Bone marrow (tissue), 2 donors: Measurements from ENCODE around the gene XRCC4.
"Not testable (repeated sequence)": the region's sequence is repeated elsewhere in the genome, so short reads cannot be mapped to it uniquely, and the experiment has no call there.

Experiments used
- DNase-seq, 2 donors: peaks; one replicate each; lab custom pipeline; 2025; lab: John Stamatoyannopoulos, UW

The XRCC4 gene

DNA sequence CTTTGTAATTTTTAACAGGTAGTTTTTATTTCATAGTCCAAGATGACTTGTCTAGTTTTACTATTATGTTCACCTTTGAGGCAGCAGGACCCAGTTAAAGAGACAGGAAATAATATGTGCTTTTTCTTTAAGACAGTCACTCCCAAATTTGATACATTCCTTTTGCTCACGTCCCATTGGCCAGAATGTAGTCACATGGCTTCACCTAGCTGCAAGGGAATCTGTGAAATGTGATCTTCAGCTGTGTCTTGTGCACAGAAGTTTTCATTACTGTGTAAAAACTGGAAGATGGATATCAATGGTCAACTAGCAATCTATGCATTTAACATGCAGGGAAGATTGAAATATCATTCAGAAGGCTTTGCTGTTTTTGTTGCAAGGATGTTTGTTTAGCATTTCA is 41.1 kb downstream of the XRCC4 start:
- no peak for DNase-seq

DNA sequence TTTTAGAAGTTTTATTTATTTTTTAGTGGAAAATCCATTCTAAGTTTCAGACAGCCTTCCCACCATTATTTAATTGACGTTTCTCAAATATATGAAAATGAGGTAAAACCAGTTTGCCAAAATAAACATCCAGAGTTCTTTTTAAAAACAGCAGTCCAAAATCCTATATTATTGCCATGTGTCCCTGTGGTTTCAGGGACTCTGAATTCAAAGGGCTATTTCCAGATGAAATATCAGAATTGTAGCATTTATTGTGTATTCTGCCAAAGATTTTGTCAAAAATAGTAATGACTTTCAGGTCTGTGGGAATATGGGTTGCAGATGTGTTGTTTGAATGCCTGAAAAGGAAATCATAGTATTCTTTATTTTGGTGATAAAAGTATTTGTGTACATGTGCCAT is 41.6 kb downstream of the XRCC4 start:
- DNase-seq: no peak

DNA sequence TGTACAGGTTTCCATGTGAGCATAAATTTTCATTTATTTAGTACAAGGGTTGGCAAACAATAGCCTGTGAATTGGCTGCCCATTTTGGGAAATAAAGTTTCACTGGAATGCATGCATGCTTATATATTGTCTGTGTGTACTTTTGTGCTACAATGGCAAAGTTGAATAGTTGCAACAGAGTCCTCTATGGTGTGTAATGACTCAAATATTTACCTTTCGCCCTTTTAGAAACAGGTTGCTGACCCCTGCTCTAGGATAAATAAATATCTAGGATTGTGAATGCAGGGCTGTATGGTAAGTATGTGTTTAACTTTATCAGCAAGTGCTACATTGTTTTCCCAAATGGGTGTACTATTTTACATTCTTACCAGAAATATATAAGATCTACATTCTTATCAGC is 47.2 kb downstream of the XRCC4 start:
- DNase-seq: no peak

DNA sequence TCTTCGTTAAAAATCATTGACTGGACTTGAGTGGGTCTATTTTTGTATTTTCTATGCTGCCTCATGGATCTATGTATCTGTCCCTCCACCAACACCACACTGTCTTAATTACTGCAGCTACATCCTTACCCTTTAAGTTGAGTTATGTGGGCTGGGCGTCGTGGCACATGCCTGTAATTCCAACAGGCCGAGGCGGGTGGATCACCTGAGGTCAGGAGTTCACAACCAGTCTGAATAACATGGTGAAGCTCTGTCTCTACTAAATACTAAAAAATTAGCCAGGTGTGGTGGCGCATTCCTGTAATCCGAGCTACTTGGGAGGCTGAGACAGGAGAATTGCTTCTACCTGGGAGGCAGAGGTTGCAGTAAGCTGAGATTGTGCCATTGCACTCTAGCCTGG is 48.2 kb downstream of the XRCC4 start:
- no peak for DNase-seq

DNA sequence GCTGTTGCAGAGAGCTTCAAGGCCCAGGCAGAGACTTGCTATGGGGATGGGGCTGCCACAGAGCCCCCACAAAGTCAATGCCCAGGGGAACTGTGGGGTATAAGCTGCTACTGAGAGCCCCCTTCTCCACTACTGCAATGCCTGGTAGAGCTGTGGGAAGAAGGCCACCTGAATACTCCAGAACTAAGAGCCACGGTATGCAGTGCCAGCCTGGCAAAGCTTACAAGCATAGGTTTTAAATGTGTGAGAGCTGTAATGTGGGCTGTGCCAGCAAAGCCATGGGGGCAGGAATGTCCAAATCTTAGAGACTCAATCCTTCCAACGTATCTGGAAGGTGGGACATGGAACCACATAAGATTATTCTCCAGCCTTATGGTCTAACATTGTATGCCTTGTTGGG is 49.2 kb downstream of the XRCC4 start:
- DNase-seq: no peak

DNA sequence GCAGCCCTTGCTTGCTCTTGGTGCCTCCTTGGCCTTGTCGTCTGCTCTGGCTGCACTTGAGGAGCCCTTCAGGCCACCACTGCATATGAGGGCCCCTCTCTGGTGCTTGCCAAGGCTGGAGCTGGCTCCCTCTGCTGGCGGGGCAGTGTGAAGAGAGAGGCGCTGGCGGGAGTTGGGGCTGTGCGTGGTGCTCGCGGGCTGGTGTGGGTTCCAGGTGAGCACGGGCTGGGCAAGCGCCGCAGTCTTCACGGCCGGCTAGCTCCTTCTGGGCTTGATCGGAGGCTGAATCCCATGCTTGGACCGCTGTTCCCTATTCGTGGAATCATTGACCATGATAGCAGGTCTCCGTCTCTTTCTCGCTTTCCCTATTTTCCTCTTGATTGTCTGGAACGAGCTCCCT is 56.5 kb downstream of the XRCC4 start:
- no peak for DNase-seq

DNA sequence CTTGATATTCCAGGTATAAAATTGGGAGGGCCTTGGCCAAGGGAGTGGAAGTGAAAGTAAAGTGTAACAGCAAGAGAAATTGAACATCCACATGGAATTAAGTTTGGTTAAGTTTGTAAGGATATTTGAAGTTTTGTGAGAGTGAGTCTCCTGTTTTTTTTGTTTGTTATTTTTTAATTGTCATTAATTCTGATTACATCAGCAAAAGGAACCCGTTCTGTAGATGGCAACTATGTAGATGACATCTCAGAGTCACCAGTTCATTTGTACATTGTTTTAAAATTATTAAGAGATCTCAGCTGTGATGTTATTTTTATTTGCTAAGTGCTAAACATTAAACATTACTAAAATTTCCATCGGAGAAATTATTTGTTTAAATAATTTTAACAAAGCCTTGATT is 65.2 kb downstream of the XRCC4 start:
- DNase-seq: no peak

DNA sequence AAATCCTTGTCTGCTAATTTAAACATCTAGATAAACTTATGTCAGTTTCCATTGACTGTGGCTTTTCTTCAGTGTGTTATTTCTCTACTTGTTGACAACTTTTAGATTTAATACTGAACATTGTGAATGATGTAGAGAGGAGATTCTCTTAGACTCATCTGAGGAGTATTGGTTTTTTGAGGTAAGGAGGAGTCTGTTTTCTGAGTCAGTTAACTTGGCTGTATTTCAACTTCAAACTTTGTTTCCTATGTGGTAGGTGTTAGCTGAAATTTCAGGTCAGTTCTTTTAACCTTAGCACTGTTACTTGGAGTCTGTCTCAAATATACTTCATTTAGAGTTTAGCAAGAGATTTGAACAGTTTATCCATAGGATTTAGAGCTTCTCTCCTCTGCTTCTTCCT is 67.9 kb downstream of the XRCC4 start:
- no peak for DNase-seq

DNA sequence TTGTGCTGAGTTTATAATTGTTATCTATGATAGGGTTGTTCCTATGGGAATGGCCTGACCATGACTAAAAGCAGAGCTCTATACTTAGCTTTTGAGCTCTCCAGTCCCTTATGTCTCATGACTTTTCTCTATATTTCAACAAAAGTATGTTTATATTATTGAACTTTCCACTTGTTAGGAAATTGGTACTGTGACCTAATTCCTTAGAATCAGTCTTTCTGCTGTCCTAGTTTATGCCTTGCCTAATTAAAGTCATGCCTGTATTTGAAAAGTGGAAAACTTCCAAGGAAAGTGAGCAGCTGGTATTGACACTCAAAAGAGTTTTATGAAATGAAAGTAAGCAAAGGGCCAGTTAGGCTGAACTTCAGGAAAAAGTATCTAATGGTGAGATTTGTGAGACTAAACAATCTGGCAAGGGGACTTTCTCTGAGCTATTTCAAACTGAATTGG is 68.6 kb downstream of the XRCC4 start:
- DNase-seq: no peak

DNA sequence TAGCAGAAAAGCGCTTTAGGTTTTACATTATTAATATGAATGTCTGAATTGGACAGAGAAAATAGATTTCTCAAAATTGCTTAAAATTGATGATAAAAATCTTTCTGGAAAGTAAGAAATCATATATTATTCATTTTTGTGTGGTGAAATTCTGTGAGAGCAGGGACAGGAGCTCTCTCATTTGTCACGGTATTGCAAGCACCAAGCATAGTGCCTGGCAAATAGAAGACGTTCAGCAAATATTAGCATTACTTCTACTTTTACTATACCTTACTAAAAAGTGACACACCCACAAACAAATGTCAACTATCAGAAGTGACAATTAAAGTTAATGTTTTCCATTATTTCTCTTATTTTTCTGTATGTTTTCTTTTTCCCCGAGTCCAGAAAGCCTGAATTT is 69.1 kb downstream of the XRCC4 start:
- no peak for DNase-seq

DNA sequence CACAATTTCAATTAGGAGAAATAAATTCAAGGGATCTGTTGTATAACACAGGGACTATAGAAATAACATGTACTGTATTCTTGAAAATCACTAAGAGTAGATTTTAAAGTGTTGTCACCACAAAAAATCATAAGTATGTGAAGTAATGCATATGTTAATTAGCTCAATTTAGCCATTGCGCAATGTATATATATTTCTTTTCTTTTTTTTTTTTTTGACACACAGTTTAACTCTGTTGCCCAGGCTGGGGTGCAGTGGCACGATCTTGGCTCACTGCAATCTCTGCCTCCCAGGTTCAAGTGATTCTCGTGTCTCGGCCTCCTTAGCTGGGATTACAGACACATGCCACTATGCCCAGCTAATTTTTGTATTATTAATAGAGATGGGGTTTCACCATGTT is 70.2 kb downstream of the XRCC4 start:
- no peak for DNase-seq

DNA sequence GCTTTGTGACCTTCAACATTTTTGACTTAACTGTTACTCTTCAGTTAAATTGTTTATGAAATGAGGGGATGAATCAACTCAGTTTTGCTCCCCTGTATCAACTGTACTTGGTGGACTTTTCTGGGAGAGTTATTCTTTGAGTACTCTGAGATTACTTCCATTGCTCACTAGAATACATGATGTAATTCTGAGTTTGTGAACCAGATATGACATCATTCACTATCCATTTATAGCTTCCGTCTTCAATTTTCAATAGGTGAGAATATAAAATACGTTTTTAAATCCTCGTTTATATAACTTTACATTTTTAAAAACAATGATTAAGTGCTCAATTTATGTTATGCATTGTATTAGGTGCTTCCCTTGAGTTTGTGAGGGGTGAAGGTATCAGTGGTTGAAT is 71.0 kb downstream of the XRCC4 start:
- no peak for DNase-seq

DNA sequence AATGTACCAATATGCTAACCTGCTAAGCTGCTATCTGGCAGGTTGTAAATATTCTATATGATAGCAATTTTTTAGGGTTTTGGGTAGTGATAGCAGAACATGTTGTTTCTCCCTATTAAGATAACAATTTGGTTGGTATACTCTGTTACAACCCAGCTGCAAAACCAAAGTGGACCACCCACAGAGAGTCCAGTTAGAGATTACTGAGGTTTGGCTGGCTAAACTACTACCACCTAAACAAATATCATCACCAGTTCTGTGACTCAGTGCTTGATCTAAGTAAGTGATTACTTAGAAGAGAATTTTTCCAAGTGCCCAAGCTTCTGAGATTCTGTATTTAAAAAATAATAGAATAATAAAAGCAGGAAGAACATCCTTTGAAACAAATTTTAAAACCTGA is 72.3 kb downstream of the XRCC4 start:
- DNase-seq: no peak

DNA sequence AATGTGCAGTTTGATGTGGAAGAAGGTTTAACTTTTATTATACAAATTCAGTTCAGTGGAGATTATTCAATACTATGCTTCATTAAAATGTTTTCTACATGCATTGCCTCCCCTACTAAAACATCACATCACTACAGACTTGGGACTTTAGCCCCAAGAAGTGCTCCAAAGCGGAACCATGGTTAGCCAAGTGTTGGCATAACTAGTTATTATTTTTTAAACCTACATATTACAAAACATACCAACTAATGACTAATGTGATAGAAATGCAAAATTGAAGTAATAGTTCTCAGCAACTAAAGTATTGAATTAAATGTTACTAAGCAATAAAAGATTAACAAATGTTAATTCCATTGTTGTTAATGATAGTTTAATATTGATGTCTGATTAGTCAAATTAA is 74.5 kb downstream of the XRCC4 start:
- no peak for DNase-seq

DNA sequence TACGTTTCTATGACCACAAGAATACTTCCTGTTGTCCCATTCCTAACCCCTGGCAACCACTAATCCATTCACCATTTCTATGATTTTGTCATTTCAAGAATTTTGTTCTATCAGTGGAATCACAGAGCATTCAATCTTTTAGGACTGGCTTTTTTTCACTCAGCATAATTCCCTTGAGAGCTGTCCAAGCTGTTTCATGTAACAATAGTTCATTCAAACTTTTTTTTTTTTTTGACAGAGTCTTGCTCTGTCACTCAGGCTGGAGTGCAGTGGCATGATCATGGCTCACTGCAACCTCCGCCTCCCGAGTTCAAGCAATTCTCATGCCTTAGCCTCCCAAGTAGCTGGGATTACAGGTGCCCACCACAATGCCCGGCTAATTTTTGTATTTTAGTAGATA is 75.6 kb downstream of the XRCC4 start:
- not testable (repeated sequence) for DNase-seq

DNA sequence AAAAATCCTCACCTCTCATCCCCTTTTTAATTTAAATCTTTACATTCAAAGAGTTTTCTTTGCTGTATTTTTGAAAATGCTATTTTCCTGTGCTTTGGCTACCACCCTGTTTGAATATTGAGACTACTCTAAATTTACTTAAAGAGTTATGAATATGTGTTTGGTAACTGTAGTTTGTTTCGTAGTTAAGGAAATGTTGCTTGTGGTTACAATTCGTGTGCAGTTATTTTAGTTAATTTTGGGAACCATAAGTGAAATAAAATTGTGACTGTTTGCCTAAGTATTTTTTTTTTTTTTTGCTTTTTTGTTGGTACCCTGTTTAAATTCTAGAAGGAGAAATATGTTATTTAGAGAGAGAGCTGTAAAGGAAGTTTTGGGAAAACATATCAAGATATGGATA is 78.7 kb downstream of the XRCC4 start:
- no peak for DNase-seq

DNA sequence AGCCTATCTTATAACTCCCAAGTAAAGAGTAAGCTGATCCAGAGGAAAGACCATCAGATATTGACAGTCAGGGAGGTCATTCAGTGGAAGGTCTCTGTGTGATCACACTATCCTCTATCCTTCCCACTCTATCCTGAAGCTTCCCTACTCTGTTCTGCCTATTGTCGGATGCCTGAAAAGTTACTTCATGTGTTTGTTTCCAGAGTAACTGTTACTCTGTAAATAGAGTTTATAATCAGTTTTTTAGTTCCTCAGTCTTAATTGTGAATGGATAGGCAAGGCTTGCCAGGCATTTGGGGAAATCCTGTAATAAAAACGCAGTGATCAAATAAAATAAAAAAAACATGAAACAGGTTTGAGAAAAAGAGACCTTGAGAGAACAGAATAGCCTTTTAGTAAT is 79.8 kb downstream of the XRCC4 start:
- DNase-seq: no peak

DNA sequence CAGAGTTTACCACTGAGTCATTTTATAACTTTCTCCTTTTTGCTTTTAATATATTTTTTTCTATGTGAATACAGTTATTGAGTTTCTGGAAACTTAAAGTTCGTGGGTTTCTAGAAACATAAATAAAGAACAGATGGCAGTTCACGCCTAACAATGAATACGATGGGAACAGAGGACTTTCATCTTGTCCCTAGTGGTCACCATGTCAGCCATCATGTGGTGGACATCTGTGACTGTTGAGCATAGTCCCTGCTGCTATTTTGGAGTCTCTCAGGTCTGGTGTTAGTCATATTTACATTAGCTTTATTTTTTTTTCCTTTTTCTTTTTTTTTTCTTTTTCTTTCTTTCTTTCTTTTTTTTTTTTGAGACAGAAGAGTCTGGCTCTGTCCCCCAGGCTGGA is 85.3 kb downstream of the XRCC4 start:
- no peak for DNase-seq

DNA sequence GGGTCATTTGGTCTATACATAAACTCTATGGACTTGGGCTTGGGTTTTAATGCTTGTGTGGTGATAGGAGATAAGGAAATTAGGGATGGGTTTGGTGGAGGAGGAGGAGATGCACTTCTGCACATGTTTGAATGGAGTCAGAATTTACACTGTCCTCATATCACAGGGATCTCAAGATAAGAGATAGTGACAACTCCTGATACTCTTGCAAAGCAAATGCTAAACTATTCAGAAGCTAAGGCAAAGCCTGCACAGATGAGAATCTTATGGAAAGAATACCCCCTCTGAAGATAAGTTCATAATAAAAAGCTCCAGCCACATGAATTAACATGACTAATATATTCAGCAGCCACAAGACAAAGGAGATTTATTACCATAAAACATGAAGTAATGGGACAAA is 90.2 kb downstream of the XRCC4 start:
- DNase-seq: no peak

DNA sequence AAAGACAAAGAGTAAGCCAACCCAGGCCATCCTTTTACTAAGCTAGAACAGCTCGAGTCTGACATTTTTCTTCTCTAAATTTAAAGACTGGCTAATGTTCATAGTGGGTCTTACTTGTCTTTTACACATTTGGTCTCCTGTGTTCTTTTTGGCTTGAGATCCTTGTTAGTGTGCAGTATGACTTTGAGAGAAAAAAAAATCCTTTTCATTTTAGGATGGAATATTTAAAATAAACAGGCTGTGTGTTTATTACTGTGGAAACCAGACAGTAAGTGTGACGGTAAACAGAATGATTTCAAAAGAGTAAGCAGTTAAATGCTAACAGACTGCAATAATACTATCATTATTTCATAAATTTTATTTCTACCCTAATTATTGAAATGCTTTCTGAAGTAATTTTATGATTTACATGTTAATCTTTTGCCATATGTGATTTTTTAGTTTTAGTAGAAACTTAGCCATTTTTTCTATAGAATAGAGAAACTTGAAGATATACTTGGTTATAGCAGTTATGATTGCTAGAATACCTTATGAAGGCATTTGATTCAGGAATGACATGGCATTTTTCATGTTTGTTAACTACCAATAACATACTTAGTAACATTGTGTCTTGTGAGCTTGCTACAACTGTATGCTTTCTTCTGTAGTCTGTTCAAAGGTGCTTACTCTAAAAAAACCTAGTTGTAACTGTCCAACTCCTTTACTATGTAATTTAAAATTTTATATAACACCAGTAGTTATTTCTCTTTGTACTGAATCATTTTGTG is 92.4 kb downstream of the XRCC4 start:
- no peak for DNase-seq

DNA sequence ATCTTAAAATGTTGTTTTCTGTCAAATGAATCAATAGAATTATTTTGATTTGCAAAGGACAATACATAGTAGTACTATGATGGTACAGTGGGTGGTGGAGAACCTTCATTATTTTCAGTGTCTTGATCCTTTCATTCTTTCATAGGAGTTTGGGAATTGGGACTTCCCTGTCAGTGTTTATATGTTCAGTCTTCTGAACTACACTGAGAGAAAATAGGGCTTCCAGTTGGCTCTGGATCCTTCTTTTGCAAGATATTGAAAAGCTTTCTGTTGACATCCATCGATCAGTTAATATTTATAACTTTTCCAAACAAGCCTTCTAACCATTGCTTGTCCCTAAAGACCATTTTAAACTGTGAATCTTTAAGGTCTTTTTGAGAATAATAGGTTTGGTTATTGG is 94.7 kb downstream of the XRCC4 start:
- DNase-seq: no peak

DNA sequence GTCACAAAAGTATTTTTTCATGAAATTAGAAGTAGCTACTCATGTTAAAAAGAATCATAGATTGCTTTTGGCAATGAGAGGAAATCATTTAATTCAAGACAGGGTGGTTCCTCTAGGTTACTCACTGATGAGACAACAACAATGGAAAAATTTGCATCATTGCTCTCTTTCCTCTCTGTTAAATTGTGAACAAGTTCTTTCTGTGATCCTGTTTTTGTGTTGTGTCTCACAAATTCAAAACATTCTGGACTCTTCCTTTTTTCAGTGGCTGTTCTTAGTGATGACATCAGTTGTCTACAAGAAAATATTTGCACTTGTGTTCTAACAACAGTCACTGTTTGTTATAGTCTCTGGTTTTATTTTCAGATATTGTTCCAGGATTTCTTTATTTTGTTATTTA is 95.3 kb downstream of the XRCC4 start:
- no peak for DNase-seq

DNA sequence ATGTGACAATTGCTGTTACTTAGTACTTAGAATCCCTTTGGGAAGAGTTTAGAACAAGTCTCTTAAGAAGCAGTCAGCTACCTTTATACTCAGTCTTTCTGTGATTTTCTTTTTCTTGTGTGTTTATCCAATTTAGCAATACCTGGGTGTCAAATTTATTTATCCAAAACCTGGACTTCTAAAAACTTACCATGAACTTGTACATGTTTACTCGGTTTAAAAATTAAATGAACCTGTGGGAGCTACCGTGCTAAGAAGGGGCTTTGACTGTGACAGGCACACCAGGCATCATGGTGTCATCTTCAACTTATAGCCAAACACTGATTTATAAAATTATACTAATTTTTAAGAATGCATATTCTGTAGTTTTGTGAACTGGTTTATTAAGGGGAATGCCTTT is 96.5 kb downstream of the XRCC4 start:
- no peak for DNase-seq

DNA sequence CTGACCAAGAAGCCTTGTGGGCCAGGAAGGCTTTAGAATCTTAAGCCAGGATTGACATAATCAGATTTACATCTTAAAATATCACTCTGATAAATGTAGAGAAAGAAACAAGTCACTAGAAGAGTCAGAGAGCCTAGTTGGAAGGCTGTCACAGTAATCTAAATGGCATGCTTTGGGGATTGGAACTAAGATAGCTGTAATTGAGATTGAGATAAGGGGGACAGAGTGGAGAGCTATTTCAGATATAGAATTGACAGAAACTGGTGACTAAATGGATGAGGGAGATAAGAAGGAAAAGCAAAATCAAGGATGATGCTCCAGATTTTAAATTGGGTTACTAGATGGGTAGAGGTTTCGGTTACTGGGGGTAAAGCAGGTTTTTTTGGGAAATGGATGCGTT is 100.5 kb downstream of the XRCC4 start:
- DNase-seq: no peak

DNA sequence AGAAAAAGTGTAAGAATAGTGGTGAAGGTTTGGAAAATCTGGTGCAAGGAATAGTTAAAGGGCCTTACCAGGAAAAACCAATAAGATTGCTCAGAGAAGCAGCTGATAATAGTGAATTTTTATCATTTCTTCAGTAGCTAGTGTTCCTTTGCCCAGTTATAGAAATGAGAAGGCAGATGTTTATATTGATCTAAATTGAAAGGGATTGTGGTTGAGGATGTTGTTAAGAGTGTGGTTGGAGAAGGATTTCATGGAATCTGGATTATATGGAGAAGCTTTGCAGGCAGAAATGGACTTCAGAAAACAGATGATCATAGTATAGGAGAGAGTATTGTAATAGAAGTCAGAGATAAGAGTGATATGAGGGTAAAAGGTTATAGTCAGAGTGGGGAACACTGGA is 102.6 kb downstream of the XRCC4 start:
- no peak for DNase-seq
